Measurements from ENCODE around the gene CACNB4. TPM values are rescaled to one million over a fixed set of nuclear protein-coding genes. Genes with fewer than 3 reads are reported as not detected.
"Not testable (repeated sequence)": the region's sequence is repeated elsewhere in the genome, so short reads cannot be mapped to it uniquely, and the experiment has no call there.

Gene CACNB4
- total RNA-seq, 4 donors from 2014 or later, result 1.5 to 5.4 (median 2.4) TPM

- no peak for TF ChIP-seq CTCF (IDR thresholded peaks at IDR 0.05)
- no peak for DNase-seq (ENCODE audit: low spot score)
- no peak for ATAC-seq (ENCODE audit: low FRiP score)
Observed at GRCh38 chr2:152092095-152092494, 6.7 kb downstream of the CACNB4 start.

GRCh38 chr2:152090726-152091125 is 8.1 kb downstream of the CACNB4 start:
- not testable (repeated sequence) for DNase-seq (ENCODE audit: low spot score); ATAC-seq (ENCODE audit: low FRiP score)

GRCh38 chr2:152089238-152089637 is 9.6 kb downstream of the CACNB4 start:
- ATAC-seq (ENCODE audit: low FRiP score) (no peak), DNase-seq (ENCODE audit: low spot score) (no peak)
- TF ChIP-seq CTCF (IDR thresholded peaks at IDR 0.05), result no peak

GRCh38 chr2:152088006-152088405 is 10.8 kb downstream of the CACNB4 start:
- TF ChIP-seq CTCF (IDR thresholded peaks at IDR 0.05), result no peak
- no peak for ATAC-seq (ENCODE audit: low FRiP score)
- DNase-seq (ENCODE audit: low spot score), result no peak

GRCh38 chr2:152086231-152086630 is 12.6 kb downstream of the CACNB4 start:
- DNase-seq (ENCODE audit: low spot score) (no peak), ATAC-seq (ENCODE audit: low FRiP score) (no peak)
- TF ChIP-seq CTCF (IDR thresholded peaks at IDR 0.05), result no peak

GRCh38 chr2:152084076-152084475 is 14.8 kb downstream of the CACNB4 start:
- TF ChIP-seq CTCF (IDR thresholded peaks at IDR 0.05), result no peak
- no peak for ATAC-seq (ENCODE audit: low FRiP score)
- DNase-seq (ENCODE audit: low spot score), result no peak

- no peak for DNase-seq (ENCODE audit: low spot score)
- no peak for ATAC-seq (ENCODE audit: low FRiP score)
- no peak for TF ChIP-seq CTCF (IDR thresholded peaks at IDR 0.05)
Observed at GRCh38 chr2:152083202-152083875, 15.5 kb downstream of the CACNB4 start.
